ENCODE measurements around the gene TTYH2. TPM values are rescaled to one million over a fixed set of nuclear protein-coding genes. Genes with fewer than 3 reads are reported as not detected.
"Not testable (repeated sequence)": the region's sequence is repeated elsewhere in the genome, so short reads cannot be mapped to it uniquely, and the experiment has no call there.

The TTYH2 gene
- total and polyA plus RNA-seq, 11 donors = 10.3 to 34.6 (median 22.4) TPM

DNA sequence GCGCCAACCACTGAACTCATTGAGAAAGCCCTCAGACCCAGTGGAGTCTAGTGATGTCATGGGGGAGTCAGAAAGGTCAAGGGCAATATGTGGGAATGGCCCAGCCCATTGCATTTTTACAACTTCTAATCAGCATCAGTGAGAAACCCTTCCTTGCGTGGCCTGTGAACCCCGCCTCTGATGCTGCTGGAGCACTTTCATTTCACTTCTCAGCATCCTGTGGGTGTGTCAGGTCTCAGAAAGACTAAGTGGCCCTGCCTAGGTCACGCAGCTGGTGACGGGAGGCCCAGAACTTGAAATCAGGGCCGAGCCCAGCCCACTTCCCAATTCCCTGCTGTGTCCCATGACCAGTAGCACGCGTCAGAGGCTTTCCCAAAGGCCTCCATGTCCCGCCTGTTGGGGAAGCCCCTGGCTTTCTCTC, 66.7 kb downstream of the TTYH2 start:
- peaks cover 0 to under 1% (median 0%) of the 10 kb centered on the region in 9 donors for H3K27me3 ChIP-seq
- WGBS, 4 donors = 59 to 83% (median 73%) methylated on average over 8 to 9 of the region's 9 CpGs
- intact Hi-C loops (cut with DNase I) = no loop called here
- DNase-seq (peak in 2 of 5 donors; percentile 51 to 65), ATAC-seq (peak in 2 of 4 donors; percentile 7 to 37)
- H3K9me3 ChIP-seq = no peaks in the 10 kb centered on the region
- H3K4me3 ChIP-seq = no peak overlapping the region
- no peak for TF ChIP-seq POLR2A (IDR thresholded peaks at IDR 0.05)
- TF ChIP-seq, protein P1, sequence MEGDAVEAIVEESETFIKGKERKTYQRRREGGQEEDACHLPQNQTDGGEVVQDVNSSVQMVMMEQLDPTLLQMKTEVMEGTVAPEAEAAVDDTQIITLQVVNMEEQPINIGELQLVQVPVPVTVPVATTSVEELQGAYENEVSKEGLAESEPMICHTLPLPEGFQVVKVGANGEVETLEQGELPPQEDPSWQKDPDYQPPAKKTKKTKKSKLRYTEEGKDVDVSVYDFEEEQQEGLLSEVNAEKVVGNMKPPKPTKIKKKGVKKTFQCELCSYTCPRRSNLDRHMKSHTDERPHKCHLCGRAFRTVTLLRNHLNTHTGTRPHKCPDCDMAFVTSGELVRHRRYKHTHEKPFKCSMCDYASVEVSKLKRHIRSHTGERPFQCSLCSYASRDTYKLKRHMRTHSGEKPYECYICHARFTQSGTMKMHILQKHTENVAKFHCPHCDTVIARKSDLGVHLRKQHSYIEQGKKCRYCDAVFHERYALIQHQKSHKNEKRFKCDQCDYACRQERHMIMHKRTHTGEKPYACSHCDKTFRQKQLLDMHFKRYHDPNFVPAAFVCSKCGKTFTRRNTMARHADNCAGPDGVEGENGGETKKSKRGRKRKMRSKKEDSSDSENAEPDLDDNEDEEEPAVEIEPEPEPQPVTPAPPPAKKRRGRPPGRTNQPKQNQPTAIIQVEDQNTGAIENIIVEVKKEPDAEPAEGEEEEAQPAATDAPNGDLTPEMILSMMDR (IDR thresholded peaks at IDR 0.05) = no peak
- H3K27ac ChIP-seq = peak overlapping the region in 1 of 12 donors; percentile 72
- no peaks in the 10 kb centered on the region for H3K36me3 ChIP-seq
- H3K4me1 ChIP-seq = peaks cover 0 to 36% (median 9%) of the 10 kb centered on the region in 12 donors

DNA sequence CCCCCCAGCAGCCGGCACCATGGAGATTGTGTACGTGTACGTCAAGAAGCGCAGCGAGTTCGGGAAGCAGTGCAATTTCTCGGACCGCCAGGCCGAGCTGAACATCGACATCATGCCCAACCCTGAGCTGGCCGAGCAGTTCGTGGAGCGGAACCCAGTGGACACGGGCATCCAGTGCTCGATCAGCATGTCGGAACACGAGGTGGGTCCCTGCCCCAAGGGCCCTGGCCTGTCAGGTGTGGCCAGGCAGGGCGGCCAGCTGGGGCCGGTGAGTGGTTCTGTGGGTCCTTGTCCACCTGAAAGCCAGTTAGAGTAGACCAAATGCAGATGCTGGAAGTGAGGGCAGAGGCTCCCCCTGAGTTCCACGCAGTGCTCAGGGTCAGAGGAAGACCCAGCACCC, 68.4 kb downstream of the TTYH2 start:
- no peaks in the 10 kb centered on the region for H3K27me3 ChIP-seq
- ATAC-seq (no peak), DNase-seq (no peak)
- H3K9me3 ChIP-seq = no peaks in the 10 kb centered on the region
- no peaks in the 10 kb centered on the region for H3K36me3 ChIP-seq
- no peak overlapping the region for H3K4me3 ChIP-seq
- TF ChIP-seq, protein P1 (IDR thresholded peaks at IDR 0.05) = no peak
- TF ChIP-seq POLR2A (IDR thresholded peaks at IDR 0.05) = no peak
- 93 to 95% (median 94%) methylated on average over 20 of the region's 20 CpGs for WGBS, 4 donors
- peaks cover 0 to 33% (median 2%) of the 10 kb centered on the region in 12 donors for H3K4me1 ChIP-seq
- no peak overlapping the region for H3K27ac ChIP-seq
- intact Hi-C loops (cut with DNase I) = no loop called here

DNA sequence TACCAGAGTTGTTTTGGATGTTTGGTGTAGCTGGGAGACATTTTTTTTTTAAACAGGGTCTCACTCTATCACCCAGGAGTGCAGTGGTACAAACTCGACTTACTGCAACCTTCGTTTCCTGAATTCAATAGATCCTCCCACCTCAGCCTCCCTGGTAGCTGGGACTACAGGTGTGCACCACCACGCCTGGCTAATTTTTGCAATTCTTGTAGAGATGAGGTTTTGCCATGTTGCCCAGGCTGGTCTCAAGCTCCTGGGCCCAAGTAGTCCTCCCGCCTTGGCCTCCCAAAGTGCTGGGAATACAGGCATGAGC, 68.9 kb downstream of the TTYH2 start:
- H3K36me3 ChIP-seq; ATAC-seq; intact Hi-C loops (cut with DNase I); H3K4me3 ChIP-seq; H3K9me3 ChIP-seq; H3K27me3 ChIP-seq; DNase-seq: not testable (repeated sequence)
- WGBS, 4 donors = 89 to 95% (median 93%) methylated on average over 4 of the region's 4 CpGs
- Histone ChIP-seq H3K4me1 (peaks cover 0 to 33% (median 0%) of the 10 kb centered on the region in 12 donors), H3K27ac (peak overlapping the region in 1 of 12 donors; percentile 70)

DNA sequence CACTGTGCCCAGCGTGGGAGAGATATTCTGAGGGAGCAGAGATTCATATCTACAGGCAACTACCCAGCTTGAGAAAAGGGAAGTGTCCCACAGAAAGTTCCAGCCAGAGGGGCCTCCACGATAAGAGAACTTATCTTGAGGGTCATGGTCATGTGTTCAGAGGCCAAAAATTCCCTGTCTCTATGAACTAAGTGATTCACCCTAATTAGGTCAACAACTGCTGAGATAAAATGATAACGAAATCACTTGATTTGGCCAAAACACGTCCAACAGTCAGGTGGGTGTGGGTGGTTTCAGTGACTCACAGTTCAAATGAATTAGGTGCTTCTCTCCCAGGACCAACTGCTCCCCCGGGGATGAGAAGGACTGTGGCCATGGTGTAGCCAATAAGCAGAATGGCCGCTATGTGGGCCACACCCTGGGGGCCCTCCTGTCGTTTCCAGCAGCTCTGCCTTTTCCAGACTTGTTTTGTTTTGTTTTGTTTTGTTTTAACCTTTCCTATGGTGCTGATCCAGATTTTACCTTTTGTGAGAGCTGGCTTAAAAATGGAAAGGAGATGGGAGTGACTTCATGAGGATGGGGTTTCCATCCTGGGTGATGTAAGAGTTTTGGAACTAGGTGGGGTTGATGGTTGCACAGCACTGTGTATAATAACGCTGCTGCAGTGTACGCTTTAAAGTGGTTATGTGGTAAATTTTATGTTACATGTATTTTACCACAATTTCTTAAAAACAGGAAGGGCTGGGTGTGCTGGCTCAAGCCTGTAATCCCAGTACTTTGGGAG, 69.4 kb downstream of the TTYH2 start:
- no peaks in the 10 kb centered on the region for H3K9me3 ChIP-seq
- no peaks in the 10 kb centered on the region for H3K27me3 ChIP-seq
- 67 to 76% (median 71%) methylated on average over 9 of the region's 9 CpGs for WGBS, 4 donors
- H3K4me3 ChIP-seq = no peak overlapping the region
- H3K27ac ChIP-seq = peak overlapping the region in 1 of 12 donors; percentile 70
- intact Hi-C loops (cut with DNase I) = no loop called here
- H3K36me3 ChIP-seq = no peaks in the 10 kb centered on the region
- ATAC-seq (no peak), DNase-seq (no peak)
- peaks cover 0 to 33% (median 0%) of the 10 kb centered on the region in 12 donors for H3K4me1 ChIP-seq
- TF ChIP-seq, protein P1 (IDR thresholded peaks at IDR 0.05) = no peak
- TF ChIP-seq POLR2A (IDR thresholded peaks at IDR 0.05) = no peak

DNA sequence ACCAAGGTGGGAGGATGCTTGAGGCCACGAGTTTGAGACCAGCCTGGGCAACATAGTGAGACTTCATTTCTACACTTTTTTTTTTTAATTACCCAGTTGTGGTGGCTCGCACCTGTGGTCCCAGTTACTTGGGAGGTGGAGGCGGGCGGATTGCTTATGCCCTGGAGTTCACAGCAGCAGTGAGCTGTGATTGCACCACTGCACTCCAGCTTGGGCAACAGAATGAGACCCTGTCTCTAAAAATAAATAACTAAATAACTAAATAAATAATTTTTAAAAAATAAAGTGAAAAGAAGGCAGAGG, 70.0 kb downstream of the TTYH2 start:
- no peak for DNase-seq

More for the DNA sequence above, 70.0 kb downstream of the TTYH2 start:
- no peak overlapping the region for H3K27ac ChIP-seq
- no peaks in the 10 kb centered on the region for H3K9me3 ChIP-seq
- intact Hi-C loops (cut with DNase I) = no loop called here
- H3K36me3 ChIP-seq = no peaks in the 10 kb centered on the region
- whole genome bisulfite sequencing, 4 donors = 88 to 93% (median 91%) methylated on average over 4 of the region's 4 CpGs
- no peak for ATAC-seq
- no peak overlapping the region for H3K4me3 ChIP-seq
- no peak for TF ChIP-seq POLR2A (IDR thresholded peaks at IDR 0.05)
- TF ChIP-seq, protein P1 (IDR thresholded peaks at IDR 0.05) = no peak
- H3K27me3 ChIP-seq = no peaks in the 10 kb centered on the region
- peaks cover 0 to 33% (median 0%) of the 10 kb centered on the region in 12 donors for H3K4me1 ChIP-seq
